HEK293 (cell line): ENCODE measurements around the gene PRR14L.

Experiments
- ZNF571 ChIP-seq: fragments of 450-650 bp; formaldehyde crosslinking; IDR thresholded peaks from 2 replicates; pipeline ENCODE4 v1.5.0; 2017; ENCODE audit warnings: missing biosample characterization, missing genetic modification characterization
- ZNF76 ChIP-seq: fragments of 450-650 bp; formaldehyde crosslinking; IDR thresholded peaks from 2 replicates; pipeline ENCODE4; 2016; ENCODE audit warnings: low read depth, missing biosample characterization, missing genetic modification characterization, borderline replicate concordance
- ZNF776 ChIP-seq: fragments of 450-650 bp; formaldehyde crosslinking; IDR thresholded peaks from 2 replicates; pipeline ENCODE4 v1.5.0; 2017; ENCODE audit warnings: missing biosample characterization, missing genetic modification characterization, borderline replicate concordance
- TF ChIP-seq, protein P1 (sequence below): fragments of 450-650 bp; formaldehyde crosslinking; IDR thresholded peaks from 2 replicates; pipeline ENCODE4 v1.5.1; 2016; ENCODE audit warnings: missing biosample characterization, missing genetic modification characterization
- TF ChIP-seq, protein P2 (sequence below): fragments of 450-650 bp; formaldehyde crosslinking; optimal IDR thresholded peaks from 2 replicates; pipeline ENCODE3; 2016; ENCODE audit warnings: missing biosample characterization, mild to moderate bottlenecking, missing genetic modification characterization
- TF ChIP-seq, protein P3 (sequence below): fragments of 450-650 bp; formaldehyde crosslinking; IDR thresholded peaks from 2 replicates; pipeline ENCODE4 v1.5.1; 2017; ENCODE audit warnings: missing biosample characterization, mild to moderate bottlenecking, missing genetic modification characterization, moderate library complexity

DNA sequence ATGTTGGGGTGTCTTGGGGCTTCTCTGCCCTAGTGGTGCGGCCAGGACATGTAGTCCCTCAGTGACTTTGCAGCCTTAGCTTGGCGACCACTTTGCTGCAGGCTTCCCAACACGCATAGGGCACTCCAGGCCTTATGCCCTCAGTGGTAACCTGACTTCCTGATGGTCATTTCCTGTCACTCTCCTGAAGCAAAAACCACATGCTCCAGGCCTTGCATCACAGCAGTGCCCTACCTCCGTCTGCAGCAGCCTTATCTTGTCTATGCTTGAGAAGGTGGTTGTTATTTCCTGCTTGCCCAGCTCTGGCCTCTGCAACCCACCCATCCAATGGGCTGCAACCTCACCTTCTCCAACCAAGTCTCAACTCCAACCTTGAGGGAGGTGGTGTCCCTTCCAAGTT lies 54.5 kb downstream of the PRR14L start:
- TF ChIP-seq ZNF76 (no peak), ZNF571 (tag by site-specific recombination) (no peak), ZNF776 (tag by site-specific recombination) (no peak)
- TF ChIP-seq, protein P1, sequence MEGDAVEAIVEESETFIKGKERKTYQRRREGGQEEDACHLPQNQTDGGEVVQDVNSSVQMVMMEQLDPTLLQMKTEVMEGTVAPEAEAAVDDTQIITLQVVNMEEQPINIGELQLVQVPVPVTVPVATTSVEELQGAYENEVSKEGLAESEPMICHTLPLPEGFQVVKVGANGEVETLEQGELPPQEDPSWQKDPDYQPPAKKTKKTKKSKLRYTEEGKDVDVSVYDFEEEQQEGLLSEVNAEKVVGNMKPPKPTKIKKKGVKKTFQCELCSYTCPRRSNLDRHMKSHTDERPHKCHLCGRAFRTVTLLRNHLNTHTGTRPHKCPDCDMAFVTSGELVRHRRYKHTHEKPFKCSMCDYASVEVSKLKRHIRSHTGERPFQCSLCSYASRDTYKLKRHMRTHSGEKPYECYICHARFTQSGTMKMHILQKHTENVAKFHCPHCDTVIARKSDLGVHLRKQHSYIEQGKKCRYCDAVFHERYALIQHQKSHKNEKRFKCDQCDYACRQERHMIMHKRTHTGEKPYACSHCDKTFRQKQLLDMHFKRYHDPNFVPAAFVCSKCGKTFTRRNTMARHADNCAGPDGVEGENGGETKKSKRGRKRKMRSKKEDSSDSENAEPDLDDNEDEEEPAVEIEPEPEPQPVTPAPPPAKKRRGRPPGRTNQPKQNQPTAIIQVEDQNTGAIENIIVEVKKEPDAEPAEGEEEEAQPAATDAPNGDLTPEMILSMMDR (tag by site-specific recombination) = no peak
- TF ChIP-seq, protein P2, sequence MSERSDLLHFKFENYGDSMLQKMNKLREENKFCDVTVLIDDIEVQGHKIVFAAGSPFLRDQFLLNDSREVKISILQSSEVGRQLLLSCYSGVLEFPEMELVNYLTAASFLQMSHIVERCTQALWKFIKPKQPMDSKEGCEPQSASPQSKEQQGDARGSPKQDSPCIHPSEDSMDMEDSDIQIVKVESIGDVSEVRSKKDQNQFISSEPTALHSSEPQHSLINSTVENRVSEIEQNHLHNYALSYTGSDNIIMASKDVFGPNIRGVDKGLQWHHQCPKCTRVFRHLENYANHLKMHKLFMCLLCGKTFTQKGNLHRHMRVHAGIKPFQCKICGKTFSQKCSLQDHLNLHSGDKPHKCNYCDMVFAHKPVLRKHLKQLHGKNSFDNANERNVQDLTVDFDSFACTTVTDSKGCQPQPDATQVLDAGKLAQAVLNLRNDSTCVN (tag by site-specific recombination) = no peak
- TF ChIP-seq, protein P3, sequence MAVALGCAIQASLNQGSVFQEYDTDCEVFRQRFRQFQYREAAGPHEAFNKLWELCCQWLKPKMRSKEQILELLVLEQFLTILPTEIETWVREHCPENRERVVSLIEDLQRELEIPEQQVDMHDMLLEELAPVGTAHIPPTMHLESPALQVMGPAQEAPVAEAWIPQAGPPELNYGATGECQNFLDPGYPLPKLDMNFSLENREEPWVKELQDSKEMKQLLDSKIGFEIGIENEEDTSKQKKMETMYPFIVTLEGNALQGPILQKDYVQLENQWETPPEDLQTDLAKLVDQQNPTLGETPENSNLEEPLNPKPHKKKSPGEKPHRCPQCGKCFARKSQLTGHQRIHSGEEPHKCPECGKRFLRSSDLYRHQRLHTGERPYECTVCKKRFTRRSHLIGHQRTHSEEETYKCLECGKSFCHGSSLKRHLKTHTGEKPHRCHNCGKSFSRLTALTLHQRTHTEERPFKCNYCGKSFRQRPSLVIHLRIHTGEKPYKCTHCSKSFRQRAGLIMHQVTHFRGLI (tag by site-specific recombination) = no peak
